ENCODE data around the gene TAF4B.

DNA sequence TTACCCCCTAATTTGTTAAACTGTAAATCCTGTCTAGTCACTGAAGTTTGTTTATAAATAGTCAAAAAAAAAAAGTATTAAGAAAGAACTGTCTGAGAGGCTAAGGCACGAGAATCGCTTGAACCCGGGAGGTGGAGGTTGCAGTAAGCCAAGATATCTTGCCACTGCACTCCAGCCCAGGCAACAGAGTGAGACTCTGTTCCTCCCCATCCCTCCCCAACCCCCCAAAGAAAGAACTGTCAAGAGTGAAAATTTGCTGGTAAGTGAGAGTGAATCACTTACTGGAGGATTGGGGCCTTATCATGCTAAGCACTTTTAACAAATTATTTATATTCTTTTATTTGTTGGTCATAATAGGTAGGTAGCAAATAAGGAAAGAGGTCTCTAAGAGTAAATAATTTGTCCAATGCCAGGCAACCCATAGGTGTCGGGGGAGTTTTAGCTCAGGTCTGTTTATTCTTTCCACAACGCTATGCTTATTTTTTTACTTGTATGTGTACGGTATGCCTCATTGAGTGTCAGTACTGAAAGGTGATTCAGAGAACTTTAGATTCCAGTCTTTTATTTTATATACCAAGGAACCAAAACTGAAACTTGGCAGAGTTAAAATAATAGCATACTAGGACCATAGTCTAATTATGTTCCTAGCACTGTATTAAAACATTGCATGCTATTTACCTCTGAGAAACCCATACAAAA is 2.5 kb downstream of the TAF4B start:
- TF ChIP-seq GATA2 (IDR thresholded peaks at IDR 0.05; ENCODE audit: low read depth, low read length), result no peak
- no peak for TF ChIP-seq GATA3 (IDR thresholded peaks at IDR 0.05; ENCODE audit: low read depth, low read length)
